Measurements from ENCODE around the gene RARB. TPM values are rescaled to one million over a fixed set of nuclear protein-coding genes. Genes with fewer than 3 reads are reported as not detected.

RARB gene
- total and polyA plus RNA-seq, 9 donors: 12.0 to 23.2 (median 16.1) TPM

- Histone ChIP-seq H3K4me1 (ENCODE audit: control insufficient read depth, insufficient read depth, low read length) (peaks cover 16% of the 10 kb centered on the region), H3K27me3 (ENCODE audit: control insufficient read depth, insufficient read depth, low read length) (no peaks in the 10 kb centered on the region), H3K27ac (ENCODE audit: low read length) (peak overlapping the region; percentile 22), H3K36me3 (ENCODE audit: control insufficient read depth, insufficient read depth, low read length) (peaks cover 6% of the 10 kb centered on the region), H3K4me3 (ENCODE audit: low read length) (no peak overlapping the region), H3K9me3 (replicated peaks; ENCODE audit: control insufficient read depth, low read depth, low read length) (no peaks in the 10 kb centered on the region)
- peak; percentile 39 for DNase-seq
- 60% methylated on average over 1 of the region's 5 CpGs for WGBS (ENCODE audit: insufficient coverage)
These were observed 37.3 kb downstream of the RARB start for GRCh38 chr3:25465266-25465860.

GRCh38 chr3:25468866-25469319 lies 40.8 kb downstream of the RARB start:
- WGBS (ENCODE audit: insufficient coverage): 37% methylated on average over 4 of the region's 6 CpGs
- H3K36me3 ChIP-seq (ENCODE audit: control insufficient read depth, insufficient read depth, low read length): no peaks in the 10 kb centered on the region
- no peaks in the 10 kb centered on the region for H3K9me3 ChIP-seq (replicated peaks; ENCODE audit: control insufficient read depth, low read depth, low read length)
- peaks cover 17% of the 10 kb centered on the region for H3K4me1 ChIP-seq (ENCODE audit: control insufficient read depth, insufficient read depth, low read length)
- peak; percentile 96 for DNase-seq
- no peak overlapping the region for H3K4me3 ChIP-seq (ENCODE audit: low read length)
- H3K27ac ChIP-seq (ENCODE audit: low read length): peak overlapping the region; percentile 86
- H3K27me3 ChIP-seq (ENCODE audit: control insufficient read depth, insufficient read depth, low read length): no peaks in the 10 kb centered on the region

GRCh38 chr3:25469558-25469957 lies 41.5 kb downstream of the RARB start:
- peak; percentile 88 for DNase-seq

GRCh38 chr3:25471081-25471768 lies 43.2 kb downstream of the RARB start:
- no peak overlapping the region for H3K4me3 ChIP-seq (ENCODE audit: low read length)
- H3K36me3 ChIP-seq (ENCODE audit: control insufficient read depth, insufficient read depth, low read length): no peaks in the 10 kb centered on the region
- DNase-seq: no peak
- H3K27ac ChIP-seq (ENCODE audit: low read length): peak overlapping the region; percentile 37
- H3K4me1 ChIP-seq (ENCODE audit: control insufficient read depth, insufficient read depth, low read length): peaks cover 17% of the 10 kb centered on the region
- no peaks in the 10 kb centered on the region for H3K27me3 ChIP-seq (ENCODE audit: control insufficient read depth, insufficient read depth, low read length)
- WGBS (ENCODE audit: insufficient coverage): 30% methylated on average over 2 of the region's 9 CpGs
- H3K9me3 ChIP-seq (replicated peaks; ENCODE audit: control insufficient read depth, low read depth, low read length): no peaks in the 10 kb centered on the region

More at GRCh38 chr3:25469558-25469957, 41.5 kb downstream of the RARB start:
- H3K4me3 ChIP-seq (ENCODE audit: low read length): no peak overlapping the region
- no peaks in the 10 kb centered on the region for H3K9me3 ChIP-seq (replicated peaks; ENCODE audit: control insufficient read depth, low read depth, low read length)
- H3K27ac ChIP-seq (ENCODE audit: low read length): peak overlapping the region; percentile 86
- 0% methylated on average over 1 of the region's 2 CpGs for WGBS (ENCODE audit: insufficient coverage)
- peaks cover 17% of the 10 kb centered on the region for H3K4me1 ChIP-seq (ENCODE audit: control insufficient read depth, insufficient read depth, low read length)
- no peaks in the 10 kb centered on the region for H3K27me3 ChIP-seq (ENCODE audit: control insufficient read depth, insufficient read depth, low read length)
- no peaks in the 10 kb centered on the region for H3K36me3 ChIP-seq (ENCODE audit: control insufficient read depth, insufficient read depth, low read length)

GRCh38 chr3:25472153-25472552 lies 44.1 kb downstream of the RARB start:
- WGBS (ENCODE audit: insufficient coverage): 100% methylated on average over 1 of the region's 5 CpGs
- Histone ChIP-seq H3K27ac (ENCODE audit: low read length) (no peak overlapping the region), H3K4me1 (ENCODE audit: control insufficient read depth, insufficient read depth, low read length) (peaks cover 17% of the 10 kb centered on the region)

GRCh38 chr3:25472731-25473130 lies 44.7 kb downstream of the RARB start:
- H3K4me3 ChIP-seq (ENCODE audit: low read length): no peak overlapping the region
- H3K27ac ChIP-seq (ENCODE audit: low read length): no peak overlapping the region
- no peaks in the 10 kb centered on the region for H3K9me3 ChIP-seq (replicated peaks; ENCODE audit: control insufficient read depth, low read depth, low read length)
- WGBS (ENCODE audit: insufficient coverage): no CpG with 5 or more reads among the region's 3 CpGs
- H3K27me3 ChIP-seq (ENCODE audit: control insufficient read depth, insufficient read depth, low read length): no peaks in the 10 kb centered on the region
- no peaks in the 10 kb centered on the region for H3K36me3 ChIP-seq (ENCODE audit: control insufficient read depth, insufficient read depth, low read length)
- H3K4me1 ChIP-seq (ENCODE audit: control insufficient read depth, insufficient read depth, low read length): peaks cover 17% of the 10 kb centered on the region
- no peak for DNase-seq

More at GRCh38 chr3:25472153-25472552, 44.1 kb downstream of the RARB start:
- H3K4me3 ChIP-seq (ENCODE audit: low read length): no peak overlapping the region
- DNase-seq: no peak
- no peaks in the 10 kb centered on the region for H3K9me3 ChIP-seq (replicated peaks; ENCODE audit: control insufficient read depth, low read depth, low read length)
- H3K36me3 ChIP-seq (ENCODE audit: control insufficient read depth, insufficient read depth, low read length): no peaks in the 10 kb centered on the region
- H3K27me3 ChIP-seq (ENCODE audit: control insufficient read depth, insufficient read depth, low read length): no peaks in the 10 kb centered on the region

- no CpG with 5 or more reads among the region's 2 CpGs for WGBS (ENCODE audit: insufficient coverage)
- H3K4me1 ChIP-seq (ENCODE audit: control insufficient read depth, insufficient read depth, low read length): peaks cover 17% of the 10 kb centered on the region
- DNase-seq: no peak
These were observed 45.2 kb downstream of the RARB start for GRCh38 chr3:25473246-25473645.

GRCh38 chr3:25474052-25474451 lies 46.0 kb downstream of the RARB start:
- Histone ChIP-seq H3K27me3 (ENCODE audit: control insufficient read depth, insufficient read depth, low read length) (no peaks in the 10 kb centered on the region), H3K4me1 (ENCODE audit: control insufficient read depth, insufficient read depth, low read length) (peaks cover 10% of the 10 kb centered on the region), H3K36me3 (ENCODE audit: control insufficient read depth, insufficient read depth, low read length) (no peaks in the 10 kb centered on the region), H3K27ac (ENCODE audit: low read length) (no peak overlapping the region), H3K4me3 (ENCODE audit: low read length) (no peak overlapping the region), H3K9me3 (replicated peaks; ENCODE audit: control insufficient read depth, low read depth, low read length) (no peaks in the 10 kb centered on the region)
- WGBS (ENCODE audit: insufficient coverage): no CpG with 5 or more reads among the region's 1 CpG
- no peak for DNase-seq

More at GRCh38 chr3:25473246-25473645, 45.2 kb downstream of the RARB start:
- Histone ChIP-seq H3K36me3 (ENCODE audit: control insufficient read depth, insufficient read depth, low read length) (no peaks in the 10 kb centered on the region), H3K9me3 (replicated peaks; ENCODE audit: control insufficient read depth, low read depth, low read length) (no peaks in the 10 kb centered on the region), H3K4me3 (ENCODE audit: low read length) (no peak overlapping the region), H3K27ac (ENCODE audit: low read length) (no peak overlapping the region), H3K27me3 (ENCODE audit: control insufficient read depth, insufficient read depth, low read length) (no peaks in the 10 kb centered on the region)

- H3K27me3 ChIP-seq (ENCODE audit: control insufficient read depth, insufficient read depth, low read length): no peaks in the 10 kb centered on the region
- no peak for DNase-seq
- no peaks in the 10 kb centered on the region for H3K36me3 ChIP-seq (ENCODE audit: control insufficient read depth, insufficient read depth, low read length)
- no peaks in the 10 kb centered on the region for H3K9me3 ChIP-seq (replicated peaks; ENCODE audit: control insufficient read depth, low read depth, low read length)
- WGBS (ENCODE audit: insufficient coverage): no CpG with 5 or more reads among the region's 2 CpGs
- peaks cover 4% of the 10 kb centered on the region for H3K4me1 ChIP-seq (ENCODE audit: control insufficient read depth, insufficient read depth, low read length)
- no peak overlapping the region for H3K27ac ChIP-seq (ENCODE audit: low read length)
- H3K4me3 ChIP-seq (ENCODE audit: low read length): no peak overlapping the region
These were observed 48.6 kb downstream of the RARB start for GRCh38 chr3:25476639-25477038.

GRCh38 chr3:25478211-25478757 lies 50.2 kb downstream of the RARB start:
- Histone ChIP-seq H3K36me3 (ENCODE audit: control insufficient read depth, insufficient read depth, low read length) (no peaks in the 10 kb centered on the region), H3K9me3 (replicated peaks; ENCODE audit: control insufficient read depth, low read depth, low read length) (no peaks in the 10 kb centered on the region), H3K27me3 (ENCODE audit: control insufficient read depth, insufficient read depth, low read length) (no peaks in the 10 kb centered on the region), H3K4me1 (ENCODE audit: control insufficient read depth, insufficient read depth, low read length) (peaks cover under 1% of the 10 kb centered on the region), H3K27ac (ENCODE audit: low read length) (no peak overlapping the region), H3K4me3 (ENCODE audit: low read length) (no peak overlapping the region)
- DNase-seq: no peak
- WGBS (ENCODE audit: insufficient coverage): 82% methylated on average over 3 of the region's 6 CpGs
